GM19324 (cell line): ENCODE data around the gene MRGPRF.
"Not testable (repeated sequence)": the region's sequence is repeated elsewhere in the genome, so short reads cannot be mapped to it uniquely, and the experiment has no call there.

Experiments used
- ATAC-seq: cut with Tn5 transposase; IDR thresholded peaks from one replicate; pipeline ENCODE4 v1.9.1; 2021; ENCODE audit warnings: mild to moderate bottlenecking, moderate library complexity; ENCODE audit not compliant: unreplicated experiment, low FRiP score

The MRGPRF gene

GRCh38 chr11:68992743-68993255 lies 20.2 kb downstream of the MRGPRF start:
- ATAC-seq, result no peak

DNA sequence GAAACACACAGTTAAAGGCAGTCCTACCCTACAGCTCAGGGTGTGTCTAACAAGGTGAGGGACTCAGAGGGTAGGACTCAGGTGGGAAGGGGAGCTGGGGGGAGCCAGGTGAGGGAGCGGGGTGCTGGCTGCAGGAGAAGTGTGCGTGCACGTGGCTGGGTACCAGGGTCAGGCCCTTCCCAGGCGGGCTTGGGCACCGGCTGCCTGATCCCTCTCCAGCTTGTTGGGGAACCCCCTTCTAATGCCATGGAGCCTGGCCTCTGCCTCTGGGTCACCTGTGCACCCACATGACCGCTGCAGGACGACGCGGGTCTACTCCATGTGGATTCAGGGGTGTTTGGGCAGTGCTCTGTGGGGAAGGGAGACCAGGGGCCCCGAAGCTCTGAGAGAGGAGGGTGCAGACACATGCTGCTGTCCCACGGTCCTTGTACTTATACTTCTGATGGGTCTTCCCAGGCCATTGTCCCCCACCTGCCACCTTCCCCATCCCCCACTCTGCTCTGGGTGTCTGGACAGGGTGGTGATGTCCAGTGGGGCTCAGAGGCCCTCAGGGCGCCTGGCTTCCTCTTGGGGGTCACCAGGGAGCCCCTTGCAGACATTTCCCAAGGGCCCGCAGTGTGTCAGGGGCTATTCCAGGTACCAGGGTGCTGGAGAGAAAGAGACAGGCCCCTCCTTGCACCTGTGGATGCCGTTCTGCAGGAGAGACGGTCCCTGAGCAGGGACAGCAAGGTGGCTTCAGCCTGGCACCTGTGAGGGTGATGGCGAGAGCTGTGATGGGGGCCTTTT lies 21.9 kb downstream of the MRGPRF start:
- ATAC-seq, result no peak

- no peak for ATAC-seq
Observed at GRCh38 chr11:68989936-68990606, 23.0 kb downstream of the MRGPRF start.

DNA sequence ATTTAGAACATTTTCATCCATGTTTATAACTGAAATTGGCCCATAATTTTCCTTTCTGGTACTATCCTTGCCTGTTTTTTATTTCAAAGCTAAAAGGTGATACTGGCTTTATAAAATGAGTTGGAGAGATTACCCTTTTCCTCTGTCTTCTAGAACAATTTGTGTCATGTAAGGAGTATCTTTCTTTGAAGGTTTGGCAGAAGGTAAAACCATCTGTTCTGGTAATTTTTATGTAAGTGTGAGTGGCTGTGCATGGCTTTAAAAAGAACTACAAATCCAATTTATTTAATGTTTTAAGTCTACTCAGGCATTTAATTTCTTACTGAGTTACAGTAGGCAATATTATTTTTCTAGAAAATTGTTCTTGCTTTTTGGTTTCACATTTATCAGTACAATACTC lies 24.6 kb downstream of the MRGPRF start:
- no peak for ATAC-seq

DNA sequence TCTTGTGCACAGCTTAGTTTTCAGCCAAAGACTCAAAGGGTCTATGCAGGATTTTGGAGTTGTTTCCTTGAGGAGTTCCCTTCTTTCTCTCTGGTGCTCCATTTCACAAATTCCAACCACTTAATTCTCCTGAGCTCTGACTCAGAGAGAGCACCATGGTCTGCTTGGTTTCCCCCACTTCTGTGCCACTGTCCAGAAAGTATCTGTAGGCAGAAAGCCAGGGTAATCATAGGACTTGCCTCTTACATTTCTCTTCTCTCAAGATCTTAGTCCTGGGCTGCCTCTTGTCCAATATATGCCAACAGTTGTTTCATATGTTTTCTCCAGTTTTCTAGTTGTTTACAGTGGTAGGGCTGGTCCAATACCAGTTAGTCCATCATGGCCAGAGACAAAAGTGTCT lies 25.8 kb downstream of the MRGPRF start:
- ATAC-seq, result no peak

DNA sequence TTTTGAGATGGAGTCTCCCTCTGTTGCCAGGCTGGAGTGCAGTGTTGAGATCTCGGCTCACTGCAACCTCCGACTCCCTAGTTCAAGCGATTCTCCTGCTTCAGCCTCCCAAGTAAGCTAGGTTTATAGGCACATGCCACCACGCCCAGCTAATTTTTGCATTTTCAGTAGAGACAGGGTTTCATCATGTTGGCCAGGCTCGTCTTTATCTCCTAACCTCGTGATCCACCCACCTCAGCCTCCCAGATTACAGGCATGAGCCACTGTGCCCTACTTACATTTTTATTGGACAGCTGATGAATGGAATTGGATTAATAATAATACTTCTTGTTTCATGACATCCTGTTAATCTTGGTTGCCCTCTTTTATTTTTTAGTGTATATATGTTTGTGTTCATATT lies 29.2 kb downstream of the MRGPRF start:
- no peak for ATAC-seq

DNA sequence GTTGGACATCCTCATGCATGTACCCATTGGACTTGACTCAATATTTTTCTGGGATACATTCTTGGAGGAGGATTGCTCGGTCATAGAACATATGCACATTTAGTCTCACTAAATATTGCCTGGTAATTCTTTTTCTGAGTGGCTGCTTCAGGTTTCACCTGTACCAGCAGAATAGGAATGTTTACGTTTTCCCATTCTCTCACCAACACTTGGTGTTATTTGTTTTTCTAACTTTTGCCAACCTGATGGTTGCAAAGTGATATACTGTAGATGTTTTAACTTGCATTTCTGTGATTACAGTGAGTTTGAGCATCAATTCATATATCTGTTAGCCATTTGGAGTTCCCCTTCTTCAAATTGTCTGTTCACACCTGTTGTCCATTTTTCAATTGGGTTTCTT lies 30.9 kb downstream of the MRGPRF start:
- ATAC-seq, result no peak

- ATAC-seq, result no peak
Observed at GRCh38 chr11:68980776-68981065, 32.3 kb downstream of the MRGPRF start, which contains the start of gene MRGPRD. MRGPRD (minus strand) TSS chr11:68980986; CDS start chr11:68980986, 0 bp downstream.

- no peak for ATAC-seq
Observed at GRCh38 chr11:68979931-68980775, 32.9 kb downstream of the MRGPRF start.

DNA sequence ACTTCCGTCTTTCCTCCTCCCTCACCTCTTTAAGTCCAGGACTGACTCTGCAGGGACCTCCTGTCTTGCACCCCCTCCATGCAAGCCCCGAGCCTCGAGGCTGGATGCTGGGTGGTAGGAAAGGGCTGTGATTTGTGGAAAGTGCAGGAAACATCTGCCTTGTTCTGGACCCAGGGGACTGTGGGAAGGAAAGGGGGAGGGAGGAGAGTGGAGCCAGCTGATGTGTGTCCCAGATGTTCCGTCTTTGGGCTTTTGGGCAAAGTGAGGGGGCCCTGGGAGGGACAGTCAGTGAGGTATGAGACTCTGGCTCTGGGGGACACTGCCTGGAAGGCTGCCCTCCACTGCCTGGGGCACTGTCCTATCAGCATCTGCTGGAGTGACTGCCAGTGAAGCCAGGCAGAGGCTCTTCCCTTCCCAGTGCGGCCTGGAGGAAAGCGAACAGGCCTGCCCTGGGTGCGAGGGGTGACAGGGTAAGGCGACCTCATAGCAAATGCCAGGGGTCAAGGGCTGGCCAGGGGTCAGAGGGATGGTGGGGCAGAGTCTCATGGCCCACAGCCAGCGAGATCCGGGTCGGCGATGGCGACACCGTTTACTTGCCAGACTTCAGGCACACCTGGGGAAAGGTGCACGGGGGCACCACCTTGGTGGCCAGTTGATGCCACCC lies 34.0 kb downstream of the MRGPRF start:
- ATAC-seq, result no peak

- no peak for ATAC-seq
Observed at GRCh38 chr11:68978626-68978930, 34.5 kb downstream of the MRGPRF start.

GRCh38 chr11:68977781-68978625 lies 35.0 kb downstream of the MRGPRF start:
- ATAC-seq, result no peak

- no peak for ATAC-seq
Observed at GRCh38 chr11:68976563-68976962, 36.5 kb downstream of the MRGPRF start.

DNA sequence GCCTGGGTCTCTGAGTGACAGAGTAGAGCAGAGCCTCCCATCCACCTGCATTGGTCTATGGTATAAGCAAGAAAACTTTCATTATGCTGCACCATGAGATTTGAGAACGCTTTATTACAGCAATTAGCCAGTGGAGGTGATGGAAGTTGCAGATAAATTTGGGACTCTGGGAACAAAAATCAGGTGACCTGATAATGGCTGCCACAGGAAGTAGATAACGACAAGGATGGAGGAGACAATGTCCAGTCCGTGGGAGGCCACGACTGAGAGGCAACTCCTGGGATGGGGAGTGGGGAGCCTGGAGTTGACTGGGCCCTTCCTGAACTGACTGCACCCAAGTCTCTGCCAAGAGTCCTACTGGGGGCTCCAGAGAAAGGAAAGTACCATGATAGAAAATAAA lies 37.0 kb downstream of the MRGPRF start:
- ATAC-seq, result no peak

GRCh38 chr11:68974421-68975194 lies 38.4 kb downstream of the MRGPRF start:
- ATAC-seq, result no peak

DNA sequence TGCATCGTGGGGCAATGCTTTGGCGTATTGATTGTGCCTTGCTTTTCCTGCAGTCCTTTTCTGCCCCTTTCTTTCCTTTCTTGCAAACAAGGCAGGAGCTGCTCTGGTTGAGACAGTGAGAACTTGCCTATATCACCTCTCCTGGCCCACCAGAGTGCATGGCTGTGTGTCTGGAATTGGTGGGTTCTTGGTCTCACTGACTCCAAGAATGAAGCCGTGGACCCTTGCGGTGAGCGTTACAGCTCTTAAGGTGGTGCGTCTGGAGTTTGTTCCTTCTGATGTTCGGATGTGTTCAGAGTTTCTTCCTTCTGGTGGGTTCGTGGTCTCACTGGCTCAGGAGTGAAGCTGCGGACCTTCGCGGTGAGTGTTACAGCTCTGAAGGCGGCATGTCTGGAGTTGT lies 39.3 kb downstream of the MRGPRF start:
- not testable (repeated sequence) for ATAC-seq

DNA sequence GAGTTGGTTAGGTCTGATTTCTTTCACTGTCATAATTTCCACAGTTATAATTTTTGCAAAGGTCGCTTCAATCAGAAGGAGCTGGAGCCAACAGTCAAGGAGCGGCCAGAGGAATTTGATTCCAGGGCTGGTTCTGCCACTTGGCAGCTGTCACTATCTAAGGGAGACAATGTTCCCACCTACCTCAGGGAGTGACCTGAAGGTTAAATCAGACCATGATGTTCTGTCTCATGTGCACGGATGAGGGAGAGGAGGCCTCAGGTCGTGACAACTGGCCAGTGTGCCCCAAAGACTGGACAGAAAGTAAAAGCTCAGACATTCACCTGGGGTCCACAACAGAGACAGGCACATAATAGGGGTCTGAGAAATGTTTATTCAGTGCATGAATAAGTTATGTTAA lies 39.8 kb downstream of the MRGPRF start:
- no peak for ATAC-seq

DNA sequence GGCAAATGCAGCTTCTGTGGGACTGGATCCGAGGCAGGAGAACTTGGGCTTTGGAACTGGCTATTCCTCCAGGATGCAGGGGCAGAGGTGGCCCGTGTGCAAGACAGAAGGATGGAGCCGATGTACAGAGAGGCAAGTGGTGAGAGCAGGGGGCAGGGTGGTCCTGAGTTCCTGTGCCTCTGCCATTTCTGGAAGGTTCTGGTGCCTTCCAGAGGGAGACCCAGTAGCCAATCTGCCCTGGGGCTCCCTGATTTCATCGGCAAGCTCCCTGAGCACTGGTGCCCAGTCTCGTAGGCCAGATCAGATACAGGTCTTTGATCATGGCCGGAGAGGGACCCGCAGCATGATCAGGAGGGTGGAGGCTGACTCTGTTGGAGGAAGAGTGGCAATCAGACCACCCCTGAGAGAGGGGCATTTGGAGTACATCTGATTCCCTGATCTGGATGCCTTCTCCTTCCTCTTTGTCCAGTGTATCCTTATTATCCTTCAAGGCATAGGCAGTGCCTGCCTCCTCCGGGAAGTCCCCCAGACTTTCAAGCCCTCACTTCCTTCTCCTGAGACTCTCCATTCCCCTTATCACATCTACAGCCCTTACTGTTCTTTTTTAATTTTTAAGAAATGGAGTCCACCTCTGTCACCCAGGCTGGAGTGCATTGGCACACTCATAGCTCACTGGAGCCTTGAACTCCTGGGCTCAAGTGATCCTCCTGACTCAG lies 42.0 kb downstream of the MRGPRF start:
- ATAC-seq, result no peak

DNA sequence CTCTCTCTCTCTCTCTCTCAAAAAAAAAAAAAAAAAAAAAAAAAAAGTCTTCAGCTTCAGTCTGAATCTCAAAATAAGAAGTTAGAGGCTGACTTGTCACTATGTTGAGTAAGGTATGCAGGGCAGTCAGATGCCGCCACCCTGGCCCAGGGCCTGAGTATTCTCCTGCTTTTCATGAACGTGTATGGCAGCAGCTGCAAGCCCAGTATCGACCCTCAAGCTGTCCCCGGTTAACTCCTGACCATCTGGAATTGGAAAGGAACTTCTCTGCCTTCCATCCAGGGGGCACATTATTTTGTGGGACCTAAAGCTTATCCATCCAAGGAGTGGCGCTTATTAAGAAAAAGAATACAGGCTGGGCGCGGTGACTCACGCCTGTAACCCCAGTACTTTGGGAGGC lies 43.7 kb downstream of the MRGPRF start:
- no peak for ATAC-seq
